DMS53 (cell line): ENCODE measurements around the gene RABGAP1L.

Experiments
- DNase-seq: peaks from one replicate; lab custom pipeline; 2025; lab: John Stamatoyannopoulos, UW

The RABGAP1L gene

GRCh38 chr1:174198202-174198601 lies 38.9 kb downstream of the RABGAP1L start:
- no peak for DNase-seq

GRCh38 chr1:174200746-174201145 lies 41.4 kb downstream of the RABGAP1L start:
- DNase-seq, result no peak

- DNase-seq, result peak; percentile 68
These were observed 45.5 kb downstream of the RABGAP1L start for GRCh38 chr1:174204697-174205308.

GRCh38 chr1:174206148-174206836 lies 47.0 kb downstream of the RABGAP1L start:
- no peak for DNase-seq

- DNase-seq, result no peak
These were observed 50.2 kb downstream of the RABGAP1L start for GRCh38 chr1:174209347-174210187.

- DNase-seq, result no peak
These were observed 52.2 kb downstream of the RABGAP1L start for GRCh38 chr1:174211486-174211885.

GRCh38 chr1:174215766-174216165 lies 56.4 kb downstream of the RABGAP1L start:
- no peak for DNase-seq

- no peak for DNase-seq
These were observed 57.9 kb downstream of the RABGAP1L start for GRCh38 chr1:174217248-174217647.

- DNase-seq, result peak; percentile 65
These were observed 58.7 kb downstream of the RABGAP1L start for GRCh38 chr1:174217787-174218574.

- no peak for DNase-seq
These were observed 59.7 kb downstream of the RABGAP1L start for GRCh38 chr1:174218983-174219382.

GRCh38 chr1:174219606-174220370 lies 60.5 kb downstream of the RABGAP1L start:
- no peak for DNase-seq

GRCh38 chr1:174221681-174222080 lies 62.4 kb downstream of the RABGAP1L start:
- DNase-seq, result no peak

GRCh38 chr1:174222166-174222949 lies 63.0 kb downstream of the RABGAP1L start:
- DNase-seq, result no peak

GRCh38 chr1:174224641-174225040 lies 65.3 kb downstream of the RABGAP1L start:
- DNase-seq, result no peak

GRCh38 chr1:174225499-174226204 lies 66.3 kb downstream of the RABGAP1L start:
- no peak for DNase-seq

- DNase-seq, result no peak
These were observed 71.1 kb downstream of the RABGAP1L start for GRCh38 chr1:174230399-174230798.

- DNase-seq, result no peak
These were observed 73.4 kb downstream of the RABGAP1L start for GRCh38 chr1:174232761-174233160.

- DNase-seq, result peak; percentile 73
These were observed 79.7 kb downstream of the RABGAP1L start for GRCh38 chr1:174238845-174239501.

- peak; percentile 56 for DNase-seq
These were observed 80.2 kb downstream of the RABGAP1L start for GRCh38 chr1:174239541-174239940.
